Right lobe of liver (tissue), 4 donors: Measurements from ENCODE around the gene BRICD5.

ENCODE experiments used
- CTCF ChIP-seq, 4 donors: fragments of 200-600 bp in 3 of 4; fragments of 450-650 bp in 1 of 4; IDR thresholded peaks; one replicate each; pipeline versions ENCODE4 v1.5.1 to v1.8.0; 2016 to 2022; ENCODE audit warnings: antibody characterized with exemption in 4 of 4, mild to moderate bottlenecking in 2 of 4
- POLR2A ChIP-seq: fragments of 450-650 bp; IDR thresholded peaks from one replicate; pipeline ENCODE4 v1.6.1; 2017; ENCODE audit warnings: antibody characterized with exemption, mild to moderate bottlenecking
- donor health status: DM: no; HTN: no; CAD: no.
- donor health status: DM: no; HTN: no; CAD: no.
- donor health status: DM: no; HTN: yes; CAD: no.

- TF ChIP-seq CTCF (IDR thresholded peaks at IDR 0.05) (no peak), POLR2A (no peak)
Observed at GRCh38 chr16:2210386-2211365, at the start of gene BRICD5.
